K562 (cell line): ENCODE results near the gene INPP1. TPM values are rescaled to one million over a fixed set of nuclear protein-coding genes. Genes with fewer than 3 reads are reported as not detected.

Experiments used
- AFF1 ChIP-seq, 2 experiments: fragments of 450-650 bp; IDR thresholded peaks; 2 replicates each; pipeline ENCODE4 v1.6.1; 2018; ENCODE audit warnings: mild to moderate bottlenecking in 2 of 2, low read depth in 1 of 2; ENCODE audit not compliant: partially characterized antibody in 2 of 2
- DACH1 ChIP-seq: fragments of 450-650 bp; IDR thresholded peaks from 2 replicates; pipeline ENCODE4 v1.6.1; 2018; ENCODE audit not compliant: partially characterized antibody
- DPF2 ChIP-seq: fragments of 450-650 bp; IDR thresholded peaks from 2 replicates; pipeline ENCODE4 v1.6.1; 2016
- ERF ChIP-seq: fragments of 450-650 bp; formaldehyde crosslinking; IDR thresholded peaks from 2 replicates; pipeline ENCODE4 v1.4.0; 2020; ENCODE audit warnings: mild to moderate bottlenecking, mixed read lengths
- FOXK1 ChIP-seq: sonication (generic); formaldehyde crosslinking; IDR thresholded peaks from 2 replicates; pipeline ENCODE4 v1.8.0; 2022; ENCODE audit warnings: missing genetic modification reagents, mild to moderate bottlenecking, borderline replicate concordance
- LCOR ChIP-seq: sonication (generic); formaldehyde crosslinking; IDR thresholded peaks from 2 replicates; pipeline ENCODE4 v1.8.0; 2022; ENCODE audit warnings: mild to moderate bottlenecking, missing genetic modification reagents
- MAX ChIP-seq: sonication (generic); formaldehyde crosslinking; IDR thresholded peaks from 2 replicates; pipeline ENCODE4 v1.9.0; 2022; ENCODE audit warnings: mild to moderate bottlenecking, missing genetic modification reagents
- NELFE ChIP-seq: IDR thresholded peaks from 2 replicates; pipeline ENCODE4 v1.6.1; 2011; ENCODE audit warnings: mild to moderate bottlenecking; ENCODE audit not compliant: insufficient read depth, insufficient read length
- NR4A1 ChIP-seq, 2 experiments: fragments of 250-450 bp in 1 of 2; fragments of 450-650 bp in 1 of 2; sonication (Bioruptor Pico) in 1 of 2; IDR thresholded peaks; 2 replicates each; pipeline versions ENCODE4 v1.4.0 to v1.6.1; 2016 to 2020; ENCODE audit warnings: mild to moderate bottlenecking in 2 of 2, missing compliant biosample characterization in 1 of 2, missing genetic modification characterization in 1 of 2, moderate library complexity in 1 of 2
- PHF8 ChIP-seq: fragments of 200-600 bp; sonication (generic); IDR thresholded peaks from 2 replicates; pipeline ENCODE4 v1.6.1; 2012; ENCODE audit warnings: mixed run types, mild to moderate bottlenecking, inconsistent platforms, low read length, moderate library complexity, borderline replicate concordance
- SIX5 ChIP-seq, 2 experiments: IDR thresholded peaks; 2 replicates each; pipeline ENCODE4 v1.6.1; 2011; ENCODE audit warnings: low read length in 2 of 2, borderline replicate concordance in 1 of 2, low read depth in 1 of 2, mild to moderate bottlenecking in 1 of 2, moderate library complexity in 1 of 2; ENCODE audit not compliant: insufficient read depth in 1 of 2
- SRSF3 ChIP-seq: fragments of 200-400 bp; formaldehyde crosslinking; IDR thresholded peaks from 2 replicates; pipeline ENCODE4 v1.6.1; 2016; ENCODE audit warnings: mild to moderate bottlenecking, low read length, moderate library complexity; ENCODE audit not compliant: insufficient read depth
- SRSF9 ChIP-seq: fragments of 200-400 bp; formaldehyde crosslinking; IDR thresholded peaks from 2 replicates; pipeline ENCODE4 v1.6.1; 2017; ENCODE audit warnings: low read depth, low read length, borderline replicate concordance
- STAG1 ChIP-seq: sonication (generic); formaldehyde crosslinking; IDR thresholded peaks from 2 replicates; pipeline ENCODE4 v1.5.0; 2020; ENCODE audit warnings: missing genetic modification reagents, borderline replicate concordance
- TAF9B ChIP-seq: fragments of 450-650 bp; IDR thresholded peaks from 2 replicates; pipeline ENCODE4 v1.6.1; 2018; ENCODE audit warnings: mild to moderate bottlenecking; ENCODE audit not compliant: partially characterized antibody
- ZNF740 ChIP-seq, 3 experiments: fragments of 200-800 bp in 1 of 3; sonication (Bioruptor generic) in 1 of 3; sonication (generic) in 1 of 3; formaldehyde crosslinking in 1 of 3; IDR thresholded peaks; 2 replicates each; pipeline versions ENCODE4 v1.6.1 to v1.8.0; 2016 to 2022; ENCODE audit warnings: mild to moderate bottlenecking in 2 of 3, missing compliant biosample characterization in 2 of 3, missing genetic modification characterization in 2 of 3, missing genetic modification reagents in 1 of 3
- polyA plus RNA-seq, 8 experiments: library from polyadenylated mRNA; depleted of rRNA in 4 of 8; stranded (reverse) in 5 of 8; unstranded in 3 of 8; fragments of >200 nt; fragmentation: Nextera tagmentation in 2 of 8; fragmentation: Illumina TruSeq in 1 of 8; extraction: Ambion mirVana in 2 of 8; extraction: Trizol in 1 of 8; gene quantifications; 2 replicates each; pipeline versions ENCODE4 v1.2.1 to v1.2.3, GENCODE V29; 2011 to 2014; ENCODE audit warnings: inconsistent platforms in 1 of 8, missing spikeins in 1 of 8
- total RNA-seq, 7 experiments: library from RNA; depleted of rRNA in 6 of 7; stranded (reverse); fragments of >200 nt in 6 of 7; fragmentation: Illumina TruSeq in 2 of 7; extraction: Trizol in 2 of 7; gene quantifications; 2 replicates each; pipeline versions ENCODE4 v1.2.1 to v1.2.3, GENCODE V29; 2011 to 2021; ENCODE audit warnings: low replicate concordance in 1 of 7

The INPP1 gene
- total and polyA plus RNA-seq, 9 of the 15 experiments (the other 6 are each of a cell fraction or from before 2014, with no cell fraction given): 3.7 to 11.8 (median 6.5) TPM

- TF ChIP-seq NELFE (no peak), MAX (CRISPR knock-in tag) (no peak), STAG1 (CRISPR knock-in tag) (no peak), AFF1 (IDR thresholded peaks at IDR 0.05; ENCODE audit: low read depth in 1 of 2, partially characterized antibody in 2 of 2) (peak; percentile 10 to 19), FOXK1 (CRISPR knock-in tag) (no peak), PHF8 (no peak), TAF9B (no peak), NR4A1 (CRISPR knock-in tag; IDR thresholded peaks at IDR 0.05) (no peak), NR4A1 (tag; IDR thresholded peaks at IDR 0.05) (no peak), SRSF9 (no peak), ZNF740 (CRISPR knock-in tag; IDR thresholded peaks at IDR 0.05) (no peak), ZNF740 (tag; IDR thresholded peaks at IDR 0.05) (no peak), DPF2 (0 out of 2 replicates have a peak, but pooled peaks have one; percentile 48), SRSF3 (no peak), SIX5 (IDR thresholded peaks at IDR 0.05; ENCODE audit: borderline replicate concordance in 1 of 2, insufficient read depth in 1 of 2, low read depth in 1 of 2, low read length in 2 of 2) (no peak), LCOR (CRISPR knock-in tag) (no peak), DACH1 (no peak), ERF (no peak)
Measured at GRCh38 chr2:190379249-190379964, 36.0 kb downstream of the INPP1 start (continued).
